ENCODE measurements around the gene ADCY3. TPM values are rescaled to one million over a fixed set of nuclear protein-coding genes. Genes with fewer than 3 reads are reported as not detected.

The ADCY3 gene
- total RNA-seq (2016; rRNA removed; fragmentation: Illumina TruSeq; extraction: Trizol): 0.11 TPM in 1 of 2 replicates, not detected in the other
- total RNA-seq (2016; cell fraction: cytosol; rRNA removed; fragmentation: Illumina TruSeq; extraction: Trizol; ENCODE audit: low read depth): not detected in 2 replicates
- 0.13 and 0.21 TPM in 2 replicates for total RNA-seq (2016; cell fraction: insoluble cytoplasmic fraction; rRNA removed; fragmentation: Illumina TruSeq; extraction: Trizol)
- 0.21 TPM in 1 of 2 replicates, not detected in the other for total RNA-seq (2016; cell fraction: membrane; rRNA removed; fragmentation: Illumina TruSeq; extraction: Trizol)
- total RNA-seq (2016; cell fraction: nucleus; rRNA removed; fragmentation: Illumina TruSeq; extraction: Trizol): not detected in 2 replicates
- polyA plus RNA-seq (2011; rRNA removed): 0.40 and 0.61 TPM in 2 replicates
- 0.10 and 0.42 TPM in 2 replicates for polyA plus RNA-seq (2011; cell fraction: cytosol; rRNA removed)
- polyA plus RNA-seq (2011; cell fraction: nucleus; rRNA removed): 1.8 and 2.6 TPM in 2 replicates
- 0.12 and 0.13 TPM in 2 replicates for polyA plus RNA-seq (2012)
- not detected in 2 replicates for polyA plus RNA-seq (2016; cell fraction: cytosol; fragmentation: Illumina TruSeq; extraction: Trizol; ENCODE audit: low read depth)
- not detected in 2 replicates for polyA plus RNA-seq (2016; cell fraction: insoluble cytoplasmic fraction; fragmentation: Illumina TruSeq; extraction: Trizol; ENCODE audit: low read depth)
- polyA plus RNA-seq (2016; cell fraction: membrane; fragmentation: Illumina TruSeq; extraction: Trizol; ENCODE audit: low read depth): 0.36 TPM in 1 of 2 replicates, not detected in the other
- polyA plus RNA-seq (2016; cell fraction: nucleus; fragmentation: Illumina TruSeq; extraction: Trizol; ENCODE audit: insufficient read depth, low read depth): not detected in 2 replicates
- polyA minus RNA-seq (2011; rRNA and poly(A)+ RNA removed; ENCODE audit: low replicate concordance): 1.3 and 222 TPM in 2 replicates
- polyA minus RNA-seq (2011; cell fraction: cytosol; rRNA and poly(A)+ RNA removed): 1.1 and 1.8 TPM in 2 replicates
- polyA minus RNA-seq (2011; cell fraction: nucleus; rRNA and poly(A)+ RNA removed): 0.77 and 1.2 TPM in 2 replicates
- Bru-seq, nascent RNA: percentile 10 among the genes with signal in this experiment
- BruChase-seq, experiment 1, labeled RNA remaining after a 6-hour chase: percentile 10 among the genes with signal in this experiment
- percentile 9 among the genes with signal in this experiment for BruChase-seq, experiment 2, labeled RNA remaining after a 2-hour chase
- long read RNA-seq, experiment 1, partial matches to known transcripts: 0 of 1 reads
- long read RNA-seq, experiment 1, other reads (novel, unspliced or antisense): 1 of 1 reads
- long read RNA-seq, experiment 2, partial matches to known transcripts: 0 of 2 reads
- long read RNA-seq, experiment 2, other reads (novel, unspliced or antisense): 2 of 2 reads

- WGBS (ENCODE audit: low lambda C conversion rate): 3% methylated on average over 30 of the region's 103 CpGs
- no peak within 1 kb of the TSS for H3K9ac ChIP-seq (ENCODE audit: insufficient read depth, low read depth, low read length)
- H3K4me2 ChIP-seq (ENCODE audit: low read depth, low read length): peak within 1 kb of the TSS; percentile 65
- intact Hi-C loops (cut with micrococcal nuclease; ENCODE audit: unreplicated experiment): no loop called here
- H3K27me3 ChIP-seq (ENCODE audit: control insufficient read depth in 1 of 2, insufficient read depth in 2 of 2, low read length in 2 of 2): peaks cover 24 to 83% of the 10 kb centered on the region in 2 experiments
- peaks cover 13% of the 10 kb centered on the region for H3K4me1 ChIP-seq (ENCODE audit: insufficient read depth, low read length)
- H2AFZ ChIP-seq (ENCODE audit: low read length): no peak within 1 kb of the TSS
- CTCF ChIA-PET (ENCODE audit: low intra/inter-chr PET ratio, low total read pairs): no interaction called here
- POLR2A ChIA-PET: no interaction called here
- DNase-seq (ENCODE audit: low spot score) (no peak), FAIRE-seq (no peak), ATAC-seq (peak; percentile 30)
- H4K20me1 ChIP-seq (ENCODE audit: insufficient read depth, low read length): no peaks in the 10 kb centered on the region; the same call in 1 of the 2 replicates
- no peaks in the 10 kb centered on the region for H3K79me2 ChIP-seq (ENCODE audit: insufficient read depth, low read length)
- no peaks in the 10 kb centered on the region for H3K36me3 ChIP-seq (replicated peaks in 1 of 2; ENCODE audit: control insufficient read depth in 1 of 2, insufficient read depth in 2 of 2, low read length in 2 of 2)
- H3K4me3 ChIP-seq (replicated peaks in 1 of 3; ENCODE audit: insufficient read depth in 1 of 3, low read depth in 2 of 3, low read length in 3 of 3): peak within 1 kb of the TSS; percentile 41 to 58 (median 53); a peak in 4 of 6 replicates
- BruUV-seq (replicated peaks): no TSS peak
- no peak within 1 kb of the TSS for H3K27ac ChIP-seq (ENCODE audit: extremely low read length, insufficient read depth, low read length)
- in situ Hi-C loops (cut with HindIII; ENCODE audit: extremely low pct_ligation_motif_present, low pct_unique_long_range_greater_than_20kb): no loop called here
- no peaks in the 10 kb centered on the region for H3K9me3 ChIP-seq (ENCODE audit: low read length)
- TF ChIP-seq RFX1 (IDR thresholded peaks at IDR 0.05): no peak
- TF ChIP-seq HOXA7 (CRISPR knock-in tag; IDR thresholded peaks at IDR 0.05): no peak
- no peak for TF ChIP-seq NCOR1 (IDR thresholded peaks at IDR 0.05; ENCODE audit: borderline replicate concordance, low read length)
- TF ChIP-seq ZNF552 (CRISPR knock-in tag; IDR thresholded peaks at IDR 0.05; ENCODE audit: borderline replicate concordance): no peak
- TF ChIP-seq ZNF841 (CRISPR knock-in tag; IDR thresholded peaks at IDR 0.05; ENCODE audit: borderline replicate concordance): no peak
- TF ChIP-seq ZNF142 (CRISPR knock-in tag; IDR thresholded peaks at IDR 0.05): peak; percentile 98
- TF ChIP-seq MEIS2 (CRISPR knock-in tag; IDR thresholded peaks at IDR 0.05): no peak
- TF ChIP-seq ZNF777 (CRISPR knock-in tag; IDR thresholded peaks at IDR 0.05): no peak
- TF ChIP-seq GABPB1 (CRISPR knock-in tag; IDR thresholded peaks at IDR 0.05): peak; percentile 36; the same call in 1 of the 2 replicates
- no peak for TF ChIP-seq ZNF792 (CRISPR knock-in tag; IDR thresholded peaks at IDR 0.05)
- peak; percentile 68 for TF ChIP-seq BCL6 (CRISPR knock-in tag; IDR thresholded peaks at IDR 0.05)
Observed at GRCh38 chr2:24920098-24920808, at the start of gene ADCY3. Gene ADCY3, minus strand, starts transcription at chr2:24920237. Its CDS starts 1,250 bp downstream, at chr2:24918987.

Measured in HepG2 (cell line).